ENCODE results near the gene NAPA. TPM values are rescaled to one million over a fixed set of nuclear protein-coding genes. Genes with fewer than 3 reads are reported as not detected.

Gene NAPA
- polyA plus RNA-seq, 6 donors from 2014 or later: 68.5 to 111 (median 78.4) TPM

DNA sequence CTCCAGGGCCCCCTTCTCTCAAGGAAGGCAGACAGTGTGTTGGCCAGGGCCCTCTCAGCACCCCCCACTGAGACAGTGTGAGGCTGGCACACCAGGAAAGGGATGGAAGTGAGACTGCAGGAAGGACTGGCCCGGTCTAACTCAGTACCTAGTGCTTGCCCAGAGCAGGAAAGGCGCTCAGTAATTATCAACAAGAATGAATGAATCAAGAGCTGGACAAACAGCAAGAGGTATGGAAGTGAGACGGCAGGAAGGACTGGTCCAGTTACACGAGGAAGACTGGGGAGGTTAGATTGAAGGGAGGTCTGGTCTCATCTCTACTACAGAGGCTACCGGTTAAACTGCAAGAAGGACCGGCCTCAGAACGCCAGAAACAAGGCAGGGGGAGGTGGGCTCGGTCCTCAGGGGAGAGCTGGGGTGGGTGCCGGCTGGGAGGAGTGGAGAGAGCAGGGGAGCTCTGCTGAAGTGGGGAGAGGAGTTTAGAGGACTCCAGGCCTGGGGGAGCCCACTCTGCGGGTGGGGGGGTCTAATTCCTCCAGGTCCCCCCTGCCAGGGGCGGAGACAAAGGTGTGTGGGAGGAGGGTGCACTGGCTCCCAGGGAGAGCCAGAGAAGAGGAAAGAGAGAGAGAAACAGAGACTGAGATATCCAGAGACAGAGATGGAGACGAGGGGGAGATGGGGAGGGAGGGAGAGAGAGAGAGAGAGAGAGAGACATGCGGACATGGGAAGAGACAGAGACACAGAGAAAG is 44.2 kb downstream of the NAPA start:
- H3K4me3 Mint-ChIP-seq: peak overlapping the region in 6 of 8 donors; percentile 26 to 72 (median 50)
- peaks cover 0 to 15% of the 10 kb centered on the region in 2 donors for H3K36me3 Mint-ChIP-seq
- H3K9me3 Mint-ChIP-seq: peaks cover 0 to 6% (median 0%) of the 10 kb centered on the region in 7 donors
- no peak for ATAC-seq (ENCODE audit: low read depth in 2 of 2)
- no peak for DNase-seq
- H3K27me3 Mint-ChIP-seq: peaks cover 38 to 69% (median 65%) of the 10 kb centered on the region in 3 donors
- peaks cover 20 to 22% (median 21%) of the 10 kb centered on the region in 3 donors for H3K4me1 Mint-ChIP-seq
- peak overlapping the region in 3 of 6 donors; percentile 10 to 82 (median 53) for H3K27ac Mint-ChIP-seq

DNA sequence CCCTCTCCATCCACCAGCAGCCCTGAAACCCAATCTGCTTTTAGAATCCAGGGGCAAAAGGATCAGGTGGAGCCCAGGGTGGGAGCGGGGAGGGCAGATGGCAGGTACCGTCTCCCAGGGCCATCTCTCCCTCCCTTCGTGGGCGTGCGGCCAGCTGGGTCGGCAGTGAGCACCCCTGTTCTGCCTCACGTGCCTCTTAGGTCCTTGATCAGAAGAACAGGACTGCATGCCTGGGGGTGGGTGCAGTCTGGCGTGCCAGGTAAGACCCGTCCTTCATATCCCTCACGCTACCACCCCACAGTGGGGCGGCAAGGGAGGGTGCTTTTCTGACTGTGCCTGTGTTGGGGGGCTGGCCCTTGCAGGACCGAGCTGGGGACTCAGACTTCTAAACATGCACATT is 45.1 kb downstream of the NAPA start:
- H3K9me3 Mint-ChIP-seq: peaks cover 0 to 6% (median 0%) of the 10 kb centered on the region in 7 donors
- no peak for ATAC-seq (ENCODE audit: low read depth in 2 of 2)
- peaks cover 20 to 22% (median 21%) of the 10 kb centered on the region in 3 donors for H3K4me1 Mint-ChIP-seq
- H3K27me3 Mint-ChIP-seq: peaks cover 47 to 76% (median 74%) of the 10 kb centered on the region in 3 donors
- DNase-seq: no peak
- H3K4me3 Mint-ChIP-seq: no peak overlapping the region
- no peak overlapping the region for H3K27ac Mint-ChIP-seq
- H3K36me3 Mint-ChIP-seq: peaks cover 0 to 15% of the 10 kb centered on the region in 2 donors

DNA sequence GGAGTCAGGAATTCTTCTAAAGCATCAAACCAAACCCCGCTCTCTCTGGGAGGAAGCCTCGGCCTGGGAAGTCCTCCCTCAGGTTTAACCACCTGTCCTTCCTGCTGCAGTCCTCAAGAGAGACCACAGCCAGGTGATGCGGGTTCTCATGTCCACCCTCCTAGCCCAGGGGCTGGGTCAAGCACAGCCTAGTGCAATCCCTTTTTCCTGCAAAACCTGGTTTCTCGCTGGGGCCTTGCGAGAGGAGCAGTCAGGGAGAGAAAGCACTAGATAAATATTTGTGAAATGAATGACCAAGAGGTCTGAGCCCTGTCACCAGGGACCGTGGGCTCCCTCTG is 45.5 kb downstream of the NAPA start:
- H3K27ac Mint-ChIP-seq: no peak overlapping the region
- peaks cover 20 to 22% (median 21%) of the 10 kb centered on the region in 3 donors for H3K4me1 Mint-ChIP-seq
- no peak for ATAC-seq (ENCODE audit: low read depth in 2 of 2)
- peaks cover 0 to 15% of the 10 kb centered on the region in 2 donors for H3K36me3 Mint-ChIP-seq
- no peak overlapping the region for H3K4me3 Mint-ChIP-seq
- peaks cover 51 to 80% (median 78%) of the 10 kb centered on the region in 3 donors for H3K27me3 Mint-ChIP-seq
- no peak for DNase-seq
- H3K9me3 Mint-ChIP-seq: peaks cover 0 to 6% (median 0%) of the 10 kb centered on the region in 7 donors

DNA sequence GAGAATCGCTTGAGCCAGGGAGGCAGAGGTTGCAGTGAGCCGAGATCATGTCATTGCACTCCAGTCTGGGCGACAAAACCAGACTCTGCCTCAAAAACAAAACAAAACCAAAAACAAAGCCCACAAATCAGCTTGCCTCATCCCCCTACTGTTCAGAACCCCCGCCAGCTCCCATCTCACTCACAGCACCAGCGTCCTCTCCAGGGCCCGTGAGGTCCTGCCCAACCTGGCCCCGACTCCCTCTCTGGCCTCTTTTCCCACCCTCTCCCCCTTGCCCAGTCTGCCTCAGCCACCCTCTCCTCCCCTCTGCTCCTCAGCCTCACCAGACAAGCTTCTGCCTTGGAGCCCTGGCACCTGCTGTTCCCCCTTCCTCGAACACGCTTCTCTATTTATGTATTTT is 46.9 kb downstream of the NAPA start:
- no peak for DNase-seq
- H3K4me1 Mint-ChIP-seq: peaks cover 20 to 22% (median 21%) of the 10 kb centered on the region in 3 donors
- no peak for ATAC-seq (ENCODE audit: low read depth in 2 of 2)
- H3K4me3 Mint-ChIP-seq: no peak overlapping the region
- H3K36me3 Mint-ChIP-seq: peaks cover 0 to 15% of the 10 kb centered on the region in 2 donors
- H3K27ac Mint-ChIP-seq: no peak overlapping the region
- peaks cover 0 to 6% (median 0%) of the 10 kb centered on the region in 7 donors for H3K9me3 Mint-ChIP-seq
- peaks cover 53 to 84% (median 78%) of the 10 kb centered on the region in 3 donors for H3K27me3 Mint-ChIP-seq

DNA sequence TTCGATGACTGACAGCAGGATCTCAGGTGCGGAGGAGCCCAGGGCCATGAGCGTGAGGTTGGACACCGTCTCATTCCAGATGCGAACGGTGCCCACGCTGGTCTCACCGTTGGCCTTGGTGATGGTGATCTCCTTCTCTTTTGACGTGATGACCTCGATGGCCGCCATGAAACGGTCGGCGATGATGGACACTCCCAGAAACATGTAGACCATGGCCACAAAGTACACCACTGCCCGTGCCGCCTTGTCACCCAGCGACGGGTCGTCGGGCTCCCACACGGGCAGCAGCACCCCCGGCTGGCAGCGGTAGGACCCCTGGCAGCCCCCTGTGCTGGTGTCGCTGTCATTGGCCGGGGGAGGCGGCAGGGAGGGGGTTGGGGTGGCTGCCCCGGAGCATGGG is 48.9 kb downstream of the NAPA start:
- H3K27me3 Mint-ChIP-seq: peaks cover 46 to 66% (median 65%) of the 10 kb centered on the region in 3 donors
- H3K36me3 Mint-ChIP-seq: peaks cover 0 to 9% of the 10 kb centered on the region in 2 donors
- H3K4me1 Mint-ChIP-seq: peaks cover 8 to 14% (median 12%) of the 10 kb centered on the region in 3 donors
- DNase-seq (no peak), ATAC-seq (ENCODE audit: low read depth in 2 of 2) (no peak)
- peak overlapping the region in 1 of 6 donors; percentile 62 for H3K27ac Mint-ChIP-seq
- H3K4me3 Mint-ChIP-seq: no peak overlapping the region
- peaks cover 0 to 5% (median 0%) of the 10 kb centered on the region in 7 donors for H3K9me3 Mint-ChIP-seq

DNA sequence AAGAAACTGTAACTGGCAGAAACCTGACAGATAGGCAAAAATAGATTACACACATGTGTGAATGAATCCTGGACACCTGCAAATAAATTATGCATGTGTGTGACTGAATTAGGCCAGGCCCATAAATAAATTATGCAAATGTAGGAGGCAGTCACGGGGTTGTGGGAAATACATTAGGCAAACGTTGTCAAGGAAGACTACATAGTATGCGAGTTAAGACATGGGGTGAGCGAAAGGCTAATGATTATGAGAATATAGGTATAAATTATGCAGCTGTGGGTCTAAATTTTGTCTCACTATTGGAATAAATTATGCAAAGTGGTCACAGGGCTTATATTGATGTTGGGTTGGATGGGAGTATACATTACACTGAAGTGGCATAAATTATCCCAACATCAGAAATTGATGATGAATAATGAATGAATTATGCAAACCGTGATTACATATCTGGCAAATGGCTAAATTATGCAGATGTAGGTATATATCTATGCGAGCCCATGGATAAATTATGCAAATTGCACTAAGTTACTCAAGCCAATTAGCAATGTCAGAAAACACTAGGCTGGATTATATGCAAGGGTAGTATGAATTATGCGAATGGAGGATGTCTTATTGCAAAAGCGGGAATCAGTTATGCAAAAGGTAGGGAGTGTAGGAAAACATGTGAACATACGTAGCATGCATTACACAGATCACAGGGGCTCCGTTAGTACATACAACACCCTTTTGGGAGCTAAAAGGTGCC is 50.0 kb downstream of the NAPA start:
- Mint-ChIP-seq H3K9me3 (peaks cover 0 to 6% (median 0%) of the 10 kb centered on the region in 7 donors), H3K4me3 (no peak overlapping the region), H3K27me3 (peaks cover 41 to 55% (median 54%) of the 10 kb centered on the region in 3 donors), H3K36me3 (no peaks in the 10 kb centered on the region), H3K4me1 (peaks cover 0 to 6% (median 4%) of the 10 kb centered on the region in 3 donors), H3K27ac (peak overlapping the region in 1 of 6 donors; percentile 55)
- DNase-seq: no peak
- no peak for ATAC-seq (ENCODE audit: low read depth in 2 of 2)

DNA sequence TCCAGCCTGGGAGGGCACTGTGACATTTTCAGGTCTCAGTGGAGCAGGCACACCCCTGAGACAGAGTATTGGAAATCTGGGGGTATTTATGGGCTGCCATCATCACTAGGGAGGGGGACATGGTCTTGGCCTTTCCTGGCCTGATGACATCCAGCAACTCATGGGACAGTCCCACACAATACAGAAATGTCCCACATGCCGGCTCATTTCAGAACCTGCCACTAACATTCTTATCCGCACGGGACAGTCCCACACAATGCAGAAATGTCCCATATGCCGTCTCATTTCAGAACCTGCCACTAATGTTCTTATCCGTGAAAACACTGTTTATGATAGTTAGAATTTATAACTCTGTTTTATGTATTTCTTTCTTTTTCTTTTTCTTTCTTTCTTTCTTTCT is 53.0 kb downstream of the NAPA start:
- Mint-ChIP-seq H3K9me3 (peaks cover 0 to 2% (median 0%) of the 10 kb centered on the region in 7 donors), H3K4me3 (no peak overlapping the region), H3K27ac (no peak overlapping the region), H3K4me1 (peaks cover 0 to 4% (median 0%) of the 10 kb centered on the region in 3 donors), H3K27me3 (peaks cover 24 to 33% (median 27%) of the 10 kb centered on the region in 3 donors), H3K36me3 (no peaks in the 10 kb centered on the region)
- ATAC-seq (ENCODE audit: low read depth in 2 of 2): no peak
- no peak for DNase-seq

DNA sequence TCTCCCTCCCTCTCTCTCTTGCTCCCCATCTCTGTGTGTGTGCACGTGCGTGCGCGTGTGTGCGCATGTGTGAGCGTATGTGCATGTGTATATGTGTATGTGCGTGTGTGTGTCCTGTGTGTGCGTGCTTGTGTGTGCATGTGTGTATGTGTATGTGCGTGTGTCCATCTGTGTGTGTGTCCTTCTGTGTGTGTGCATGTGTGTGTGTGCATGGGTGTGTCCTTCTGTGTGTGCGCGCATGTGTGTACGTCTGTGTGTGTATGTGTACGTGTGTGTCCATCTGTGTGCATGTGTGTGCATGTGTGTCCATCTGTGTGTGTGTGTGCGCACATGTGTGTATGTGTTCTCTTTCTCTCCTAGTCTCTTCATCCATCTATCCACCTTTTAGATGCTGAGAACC is 55.4 kb downstream of the NAPA start:
- Mint-ChIP-seq H3K4me1 (peaks cover 0 to 4% (median 0%) of the 10 kb centered on the region in 3 donors), H3K9me3 (peaks cover 5 to 21% (median 14%) of the 10 kb centered on the region in 7 donors), H3K27ac (no peak overlapping the region), H3K27me3 (peaks cover 27 to 32% (median 29%) of the 10 kb centered on the region in 3 donors), H3K4me3 (no peak overlapping the region), H3K36me3 (peaks cover 0 to 18% of the 10 kb centered on the region in 2 donors)
- no peak for ATAC-seq (ENCODE audit: low read depth in 2 of 2)
- no peak for DNase-seq

DNA sequence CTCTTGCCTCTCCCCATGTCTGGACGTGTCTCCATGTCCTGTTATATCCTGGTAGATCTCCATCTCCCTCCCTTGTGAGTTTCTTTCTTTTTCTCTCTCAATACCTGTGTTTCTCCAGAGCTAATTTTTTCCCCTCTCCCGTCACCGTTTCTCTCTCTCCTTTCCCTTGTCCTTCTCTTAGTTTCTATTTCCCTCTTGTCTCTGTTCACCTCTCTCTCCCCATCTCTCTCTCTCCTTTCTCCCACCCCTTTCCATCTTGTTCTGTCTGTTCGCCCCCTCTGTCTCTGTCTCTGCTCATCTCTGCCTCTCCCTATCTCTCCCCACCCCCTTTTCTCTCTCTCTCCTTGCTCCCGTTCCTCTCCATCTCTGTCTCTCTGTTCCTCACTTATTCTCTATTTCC is 56.2 kb downstream of the NAPA start:
- peaks cover 0 to 4% (median 0%) of the 10 kb centered on the region in 3 donors for H3K4me1 Mint-ChIP-seq
- peaks cover 0 to 21% of the 10 kb centered on the region in 2 donors for H3K36me3 Mint-ChIP-seq
- H3K4me3 Mint-ChIP-seq: no peak overlapping the region
- H3K9me3 Mint-ChIP-seq: peaks cover 5 to 26% (median 17%) of the 10 kb centered on the region in 7 donors
- H3K27me3 Mint-ChIP-seq: peaks cover 29 to 33% (median 29%) of the 10 kb centered on the region in 3 donors
- DNase-seq (no peak), ATAC-seq (ENCODE audit: low read depth in 2 of 2) (no peak)
- no peak overlapping the region for H3K27ac Mint-ChIP-seq

DNA sequence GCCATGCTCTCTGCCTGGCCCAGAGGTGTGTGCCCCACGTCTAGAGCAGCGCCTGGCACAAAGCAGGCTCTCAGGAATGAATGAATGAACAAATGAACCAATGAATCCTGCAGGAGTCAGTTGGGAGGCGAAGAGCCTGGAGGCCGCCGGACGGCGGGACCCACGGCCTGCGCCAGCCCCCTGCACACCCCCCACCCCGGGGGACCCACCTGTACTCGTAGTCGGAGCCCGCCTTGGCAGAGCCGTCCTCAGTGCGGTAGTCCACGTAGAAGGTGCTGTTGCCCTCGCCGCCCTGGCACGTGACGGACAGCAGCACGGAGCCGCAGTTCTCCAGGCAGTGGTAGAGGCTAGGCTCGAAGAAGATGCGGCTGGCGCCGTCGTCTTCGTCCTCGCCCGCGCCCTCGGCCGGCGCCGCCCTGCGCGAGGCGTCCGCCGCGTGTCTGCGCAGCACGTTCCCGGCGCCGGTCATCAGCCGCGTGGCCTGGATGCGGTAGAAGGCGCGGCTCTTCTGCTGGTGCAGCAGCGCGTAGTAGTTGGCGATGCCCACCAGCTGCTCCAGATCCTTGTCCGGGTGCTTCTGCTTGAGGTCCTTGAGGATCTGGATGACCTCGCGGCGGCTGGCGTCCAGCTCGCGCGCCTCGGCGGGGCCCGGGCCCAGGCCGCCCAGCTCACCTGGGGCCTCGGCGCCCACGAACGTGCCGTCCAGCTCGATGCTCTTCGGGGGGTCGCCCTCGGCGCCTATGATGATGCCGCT is 58.0 kb downstream of the NAPA start:
- H3K27me3 Mint-ChIP-seq: peaks cover 30 to 32% (median 30%) of the 10 kb centered on the region in 3 donors
- DNase-seq (no peak), ATAC-seq (ENCODE audit: low read depth in 2 of 2) (no peak)
- peak overlapping the region in 1 of 8 donors; percentile 35 for H3K4me3 Mint-ChIP-seq
- no peak overlapping the region for H3K27ac Mint-ChIP-seq
- peaks cover 0 to 21% of the 10 kb centered on the region in 2 donors for H3K36me3 Mint-ChIP-seq
- peaks cover 0 to 4% (median 0%) of the 10 kb centered on the region in 3 donors for H3K4me1 Mint-ChIP-seq
- H3K9me3 Mint-ChIP-seq: peaks cover 5 to 27% (median 17%) of the 10 kb centered on the region in 7 donors

DNA sequence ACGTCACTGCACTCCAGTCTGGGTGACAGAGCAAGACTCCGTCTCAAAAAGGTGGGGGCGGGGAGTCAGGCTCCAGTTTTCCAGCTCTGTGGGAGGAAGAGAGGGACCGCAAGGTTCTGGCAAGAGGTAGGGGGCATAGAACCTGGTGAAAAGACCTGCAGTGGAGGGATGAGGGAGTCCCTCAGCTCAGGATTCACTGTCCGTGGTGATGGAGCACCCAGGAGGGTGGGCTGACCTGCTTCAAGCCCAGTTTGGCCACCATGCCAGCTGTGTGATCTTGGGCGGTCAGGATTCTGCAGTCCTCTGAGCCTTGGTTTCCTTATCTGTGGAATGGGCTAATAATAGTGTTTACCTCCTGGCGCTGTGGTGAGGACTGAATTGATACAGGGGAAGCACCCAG is 64.4 kb downstream of the NAPA start:
- ATAC-seq (ENCODE audit: low read depth in 2 of 2) (no peak), DNase-seq (no peak)
- Mint-ChIP-seq H3K4me3 (no peak overlapping the region), H3K4me1 (peaks cover 16 to 23% (median 18%) of the 10 kb centered on the region in 3 donors), H3K27me3 (peaks cover 62 to 73% (median 67%) of the 10 kb centered on the region in 3 donors), H3K27ac (no peak overlapping the region), H3K9me3 (peaks cover 9 to 23% (median 14%) of the 10 kb centered on the region in 7 donors), H3K36me3 (peaks cover 0 to 26% of the 10 kb centered on the region in 2 donors)

DNA sequence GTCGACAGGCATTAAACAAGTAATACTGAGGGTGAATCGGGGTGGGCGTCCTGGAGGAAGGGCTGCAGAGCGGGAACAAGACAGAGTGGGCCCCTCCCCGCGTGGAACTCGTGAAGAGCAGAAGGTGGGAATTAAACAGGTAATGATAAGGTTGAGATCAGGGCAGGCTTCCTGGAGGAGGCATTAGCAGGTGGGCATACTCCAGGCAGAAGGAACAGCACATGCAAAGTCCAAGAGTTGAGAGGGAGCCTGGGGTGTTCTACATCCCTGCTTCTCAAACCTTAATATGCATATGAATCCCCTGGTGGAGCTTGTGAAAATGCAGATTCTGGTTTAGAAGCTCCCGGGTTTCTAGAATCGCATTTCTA is 66.5 kb downstream of the NAPA start:
- peak overlapping the region in 2 of 6 donors; percentile 58 to 93 for H3K27ac Mint-ChIP-seq
- H3K4me1 Mint-ChIP-seq: peaks cover 31 to 43% (median 37%) of the 10 kb centered on the region in 3 donors
- H3K36me3 Mint-ChIP-seq: peaks cover 0 to 31% of the 10 kb centered on the region in 2 donors
- peak overlapping the region in 3 of 8 donors; percentile 21 to 54 (median 21) for H3K4me3 Mint-ChIP-seq
- ATAC-seq (ENCODE audit: low read depth in 2 of 2) (no peak), DNase-seq (no peak)
- peaks cover 71 to 79% (median 71%) of the 10 kb centered on the region in 3 donors for H3K27me3 Mint-ChIP-seq
- peaks cover 6 to 14% (median 11%) of the 10 kb centered on the region in 7 donors for H3K9me3 Mint-ChIP-seq
